Vagina (tissue), 2 donors: ENCODE data around the gene FBXW9.
"Not testable (repeated sequence)": the region's sequence is repeated elsewhere in the genome, so short reads cannot be mapped to it uniquely, and the experiment has no call there.

Experiments used
- CTCF ChIP-seq, 3 experiments: fragments of 450-650 bp in 2 of 3; fragments of 200-600 bp in 1 of 3; sonication (generic) in 1 of 3; IDR thresholded peaks; one replicate each; pipeline ENCODE4 v1.5.1; 2017 to 2019; ENCODE audit warnings: antibody characterized with exemption in 3 of 3, mild to moderate bottlenecking in 2 of 3, moderate library complexity in 2 of 3
- POLR2A ChIP-seq, 2 donors: fragments of 450-650 bp; IDR thresholded peaks; one replicate each; pipeline ENCODE4 v1.6.1; 2017; ENCODE audit warnings: antibody characterized with exemption in 2 of 2, mild to moderate bottlenecking in 2 of 2, moderate library complexity in 2 of 2
- POLR2AphosphoS5 ChIP-seq, 2 donors: sonication (generic); formaldehyde crosslinking; IDR thresholded peaks; one replicate each; pipeline ENCODE4 v1.9.0; 2017; ENCODE audit warnings: antibody characterized with exemption in 2 of 2, mild to moderate bottlenecking in 2 of 2, low read depth in 1 of 2; ENCODE audit not compliant: insufficient read depth in 1 of 2

- not testable (repeated sequence) for TF ChIP-seq POLR2A (IDR thresholded peaks at IDR 0.05); POLR2AphosphoS5 (IDR thresholded peaks at IDR 0.05; ENCODE audit: insufficient read depth in 1 of 2, low read depth in 1 of 2); CTCF (IDR thresholded peaks at IDR 0.05)
These were observed 52.7 kb downstream of the FBXW9 start for GRCh38 chr19:12643716-12644115.
